ENCODE measurements around the gene TRPM8. TPM values are rescaled to one million over a fixed set of nuclear protein-coding genes. Genes with fewer than 3 reads are reported as not detected.

The TRPM8 gene
- total and polyA plus RNA-seq, 7 donors, result 0.04 TPM; not detected in 6

- no peak overlapping the region for H3K4me3 ChIP-seq
- WGBS, 2 donors, result 80 to 83% methylated on average over 1 of the region's 1 CpG
- intact Hi-C loops (cut with DNase I), result no loop called here
Measured at GRCh38 chr2:233997707-233998106, 80.5 kb downstream of the TRPM8 start.

DNA sequence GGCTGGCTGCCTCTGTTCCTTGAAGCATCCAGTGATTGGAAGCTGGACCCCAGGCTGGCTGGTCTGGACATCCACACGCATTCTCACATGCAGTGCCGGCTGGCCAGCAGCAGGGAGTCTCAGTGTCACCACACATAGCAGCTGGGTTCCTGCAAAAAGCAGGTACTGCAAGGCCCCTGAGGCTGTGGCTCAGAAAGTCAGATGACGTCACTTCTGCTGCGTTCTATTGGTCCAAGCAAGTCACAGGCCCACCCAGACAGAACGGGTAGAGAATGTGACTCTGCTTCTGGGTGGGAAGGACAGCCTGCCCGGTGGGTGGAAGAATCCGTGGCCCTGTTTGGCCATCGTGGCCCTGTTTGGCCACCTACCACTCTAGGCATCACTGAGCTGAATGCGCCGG lies 82.0 kb downstream of the TRPM8 start:
- no peaks in the 10 kb centered on the region for H3K4me1 ChIP-seq
- no peaks in the 10 kb centered on the region for H3K27me3 ChIP-seq
- no peaks in the 10 kb centered on the region for H3K36me3 ChIP-seq
- 81 to 89% methylated on average over 10 of the region's 10 CpGs for WGBS, 2 donors
- H3K9me3 ChIP-seq, result no peaks in the 10 kb centered on the region
- intact Hi-C loops (cut with DNase I), result no loop called here
- DNase-seq, result no peak
- no peak overlapping the region for H3K4me3 ChIP-seq
- no peak overlapping the region for H3K27ac ChIP-seq
- TF ChIP-seq POLR2A (IDR thresholded peaks at IDR 0.05) (no peak), POLR2AphosphoS5 (IDR thresholded peaks at IDR 0.05) (no peak), EP300 (IDR thresholded peaks at IDR 0.05) (no peak), CTCF (IDR thresholded peaks at IDR 0.05) (no peak)

More at GRCh38 chr2:233997707-233998106, 80.5 kb downstream of the TRPM8 start:
- no peak for DNase-seq
- H3K36me3 ChIP-seq, result no peaks in the 10 kb centered on the region
- H3K4me1 ChIP-seq, result no peaks in the 10 kb centered on the region
- TF ChIP-seq POLR2AphosphoS5 (IDR thresholded peaks at IDR 0.05), result no peak
- no peak for TF ChIP-seq POLR2A (IDR thresholded peaks at IDR 0.05)
- no peak for TF ChIP-seq EP300 (IDR thresholded peaks at IDR 0.05)
- TF ChIP-seq CTCF (IDR thresholded peaks at IDR 0.05), result no peak
- H3K27ac ChIP-seq, result no peak overlapping the region
- H3K9me3 ChIP-seq, result no peaks in the 10 kb centered on the region
- no peaks in the 10 kb centered on the region for H3K27me3 ChIP-seq

GRCh38 chr2:234001380-234002160 lies 84.4 kb downstream of the TRPM8 start:
- Histone ChIP-seq H3K4me3 (no peak overlapping the region), H3K4me1 (no peaks in the 10 kb centered on the region), H3K27me3 (no peaks in the 10 kb centered on the region), H3K27ac (no peak overlapping the region), H3K36me3 (no peaks in the 10 kb centered on the region), H3K9me3 (no peaks in the 10 kb centered on the region)
- intact Hi-C loops (cut with DNase I), result no loop called here
- no peak for DNase-seq
- 82 to 93% methylated on average over 8 of the region's 8 CpGs for WGBS, 2 donors
- no peak for TF ChIP-seq EP300 (IDR thresholded peaks at IDR 0.05)
- TF ChIP-seq CTCF (IDR thresholded peaks at IDR 0.05), result no peak
- TF ChIP-seq POLR2A (IDR thresholded peaks at IDR 0.05), result no peak
- no peak for TF ChIP-seq POLR2AphosphoS5 (IDR thresholded peaks at IDR 0.05)

GRCh38 chr2:234002281-234002680 lies 85.1 kb downstream of the TRPM8 start:
- intact Hi-C loops (cut with DNase I), result no loop called here
- no peaks in the 10 kb centered on the region for H3K36me3 ChIP-seq
- no peak overlapping the region for H3K27ac ChIP-seq
- TF ChIP-seq POLR2A (IDR thresholded peaks at IDR 0.05) (no peak), EP300 (IDR thresholded peaks at IDR 0.05) (no peak), POLR2AphosphoS5 (IDR thresholded peaks at IDR 0.05) (no peak), CTCF (IDR thresholded peaks at IDR 0.05) (no peak)
- DNase-seq, result no peak
- H3K4me1 ChIP-seq, result no peaks in the 10 kb centered on the region
- 84 to 87% methylated on average over 4 of the region's 4 CpGs for WGBS, 2 donors
- no peaks in the 10 kb centered on the region for H3K9me3 ChIP-seq
- no peak overlapping the region for H3K4me3 ChIP-seq
- no peaks in the 10 kb centered on the region for H3K27me3 ChIP-seq

Data from sigmoid colon (tissue), 7 donors.